DMS114 treated with DMSO at 0.1 percent for 48 hours (cell line): Measurements from ENCODE around the gene JCAD.

Experiments
- DNase-seq: peaks from one replicate; lab custom pipeline; 2025; ENCODE audit not compliant: unreplicated experiment; lab: John Stamatoyannopoulos, UW

The JCAD gene

DNA sequence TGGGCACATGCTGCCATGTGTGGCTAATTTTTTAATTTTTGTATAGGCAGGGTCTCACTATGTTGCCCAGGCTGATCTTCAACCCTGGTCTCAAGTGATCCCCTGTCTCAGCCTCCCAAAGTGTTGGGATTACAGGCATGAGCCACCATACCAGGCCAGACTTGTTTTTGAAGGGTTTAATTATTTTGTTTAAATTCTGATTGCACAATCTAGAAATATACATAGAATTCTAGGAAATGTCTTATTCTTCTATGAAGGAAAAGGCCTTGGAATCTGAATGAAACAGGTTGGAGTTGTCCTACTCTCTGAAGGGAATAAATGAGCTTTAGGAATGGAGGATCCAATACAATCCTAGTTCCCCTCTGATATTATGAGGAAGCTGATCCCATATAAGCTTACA, 15.5 kb upstream of the JCAD start:
- no peak for DNase-seq

GRCh38 chr10:30074090-30074489, 14.7 kb upstream of the JCAD start:
- no peak for DNase-seq

DNA sequence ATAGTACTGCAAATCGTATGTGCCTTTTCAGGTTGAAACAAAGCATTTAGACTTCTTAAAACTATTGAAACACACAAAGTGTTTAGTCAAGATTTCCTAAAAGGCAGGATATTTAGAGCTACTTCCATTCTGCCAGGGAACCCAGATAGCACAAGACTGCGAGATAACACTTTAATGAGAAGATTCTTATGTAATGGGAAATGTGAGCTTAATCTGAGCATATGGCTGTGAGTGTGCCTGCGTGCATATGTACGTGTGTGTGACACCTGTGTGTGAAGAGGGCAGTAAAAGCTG, 14.3 kb upstream of the JCAD start:
- DNase-seq, result no peak

GRCh38 chr10:30073045-30073766, 13.8 kb upstream of the JCAD start:
- DNase-seq, result no peak

- no peak for DNase-seq
Observed at GRCh38 chr10:30072068-30072467, 12.7 kb upstream of the JCAD start.

GRCh38 chr10:30070001-30070685, 10.8 kb upstream of the JCAD start:
- no peak for DNase-seq

DNA sequence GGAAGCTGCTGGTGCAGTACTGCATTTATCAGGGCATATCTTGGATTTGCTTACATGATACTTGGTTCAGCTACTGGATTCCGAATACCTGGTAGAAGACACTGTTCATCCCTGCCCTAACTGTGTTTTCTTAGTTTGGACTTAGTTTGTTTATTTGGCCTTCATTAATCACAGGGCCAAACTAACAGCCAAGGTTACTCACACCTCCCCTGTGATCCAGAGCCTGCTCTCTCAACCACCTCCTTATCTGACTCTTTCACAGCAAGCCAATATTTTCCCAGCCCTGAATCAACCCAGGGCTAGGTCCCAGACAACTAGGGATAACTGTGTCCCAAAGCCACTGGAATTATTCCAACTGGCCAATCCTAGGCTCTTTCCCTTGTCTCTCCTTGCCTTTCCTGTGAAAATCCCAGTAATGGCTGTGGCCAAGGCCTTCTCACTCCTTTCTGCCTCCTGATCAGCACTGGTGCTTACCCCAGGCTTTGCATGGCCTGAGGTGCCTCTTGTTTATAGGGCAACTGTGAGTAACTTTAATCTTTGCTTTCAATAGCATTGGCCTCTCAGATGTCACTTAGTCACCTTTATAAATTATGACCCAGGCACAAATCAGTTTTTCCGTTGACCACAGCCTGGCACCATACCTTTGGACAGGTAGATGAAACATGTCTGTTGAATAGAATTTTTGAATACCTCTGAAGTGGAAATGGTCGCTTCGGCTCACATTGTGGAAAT, 9.3 kb upstream of the JCAD start:
- DNase-seq, result no peak

GRCh38 chr10:30063099-30063498, 3.7 kb upstream of the JCAD start:
- DNase-seq, result no peak

DNA sequence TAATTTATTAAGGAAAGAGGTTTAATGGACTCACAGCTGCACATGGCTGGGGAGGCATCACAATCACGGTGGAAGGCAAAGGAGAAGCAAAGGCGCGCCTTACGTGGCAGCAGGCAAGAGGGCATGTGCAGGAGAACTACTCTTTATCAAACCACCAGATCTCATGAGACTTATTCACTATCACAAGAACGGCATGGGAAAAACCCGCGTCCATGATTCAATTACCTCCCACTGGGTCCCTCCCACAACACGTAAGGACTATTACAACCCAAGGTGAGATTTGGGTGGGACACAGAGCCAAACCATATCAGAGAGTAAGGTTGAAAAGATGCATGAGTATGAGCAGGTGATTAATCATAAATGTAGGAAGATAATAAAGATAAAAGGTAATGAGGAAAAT, 3.2 kb upstream of the JCAD start:
- DNase-seq, result no peak

- no peak for DNase-seq
Observed at GRCh38 chr10:30062090-30062489, 2.7 kb upstream of the JCAD start.

GRCh38 chr10:30058570-30059132, 735 bp downstream of the JCAD start:
- DNase-seq, result no peak

DNA sequence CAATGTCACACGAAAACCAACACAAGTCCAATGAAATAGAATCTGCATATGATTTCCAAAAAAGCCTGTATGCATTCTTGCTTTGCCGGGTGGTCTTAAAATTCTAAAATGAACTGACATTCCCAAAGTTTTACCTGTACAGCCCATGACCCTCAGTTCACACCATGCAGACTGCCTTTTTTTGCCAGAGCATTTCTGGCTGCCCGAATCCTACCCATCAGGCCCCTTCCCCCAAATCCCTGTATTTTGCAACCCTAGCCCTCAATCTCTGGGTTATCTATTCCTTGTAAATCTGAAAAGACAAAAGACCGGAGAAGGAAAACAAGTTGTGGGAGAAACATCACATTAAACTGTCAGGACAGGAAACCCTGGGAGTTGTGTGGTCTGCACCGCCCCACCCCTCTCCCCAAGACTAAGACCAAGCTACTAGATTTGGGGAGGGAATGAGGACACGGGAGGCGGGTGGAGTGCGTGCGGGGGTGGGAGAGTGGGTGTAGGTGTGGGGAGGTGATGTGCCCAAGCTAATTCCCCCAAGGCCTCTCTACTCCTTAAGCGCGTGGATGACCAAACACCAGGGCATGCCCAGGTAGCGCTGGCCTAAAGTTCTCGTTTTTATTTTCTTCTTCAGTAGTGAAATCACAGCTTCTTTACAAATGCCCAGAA, 1.4 kb downstream of the JCAD start:
- DNase-seq, result no peak

- DNase-seq, result no peak
Observed at GRCh38 chr10:30057421-30057841, 2.0 kb downstream of the JCAD start.

DNA sequence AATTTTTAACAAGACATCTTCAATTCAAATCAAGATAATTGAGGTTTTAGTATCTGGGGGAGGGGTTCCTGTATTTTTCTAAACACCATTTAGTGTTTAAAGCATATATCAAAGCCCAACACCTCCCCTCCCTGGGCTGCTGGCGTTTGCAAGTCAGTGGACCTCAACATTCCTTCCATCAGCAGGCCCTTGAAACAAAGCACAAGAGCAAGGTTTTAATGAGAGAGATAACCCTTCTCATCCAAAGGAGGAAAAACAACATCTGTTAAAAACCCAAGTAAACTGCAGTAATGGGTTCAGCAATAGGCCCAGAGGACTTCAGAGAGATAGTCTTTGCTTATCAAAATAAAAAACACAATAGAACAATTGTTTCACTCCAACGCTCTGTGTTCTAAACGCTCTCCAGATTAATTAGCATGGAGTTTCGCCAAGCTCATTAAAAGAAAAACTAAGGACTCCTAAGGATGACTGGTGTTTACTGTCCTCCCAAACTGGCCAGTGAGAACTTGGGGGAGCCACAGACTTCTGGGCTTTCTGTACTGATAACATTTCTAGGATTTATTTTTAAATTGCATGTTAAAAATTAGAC, 2.5 kb downstream of the JCAD start:
- DNase-seq, result no peak

- DNase-seq, result no peak
Observed at GRCh38 chr10:30056281-30056680, 3.1 kb downstream of the JCAD start.

GRCh38 chr10:30055226-30055662, 4.1 kb downstream of the JCAD start:
- no peak for DNase-seq

DNA sequence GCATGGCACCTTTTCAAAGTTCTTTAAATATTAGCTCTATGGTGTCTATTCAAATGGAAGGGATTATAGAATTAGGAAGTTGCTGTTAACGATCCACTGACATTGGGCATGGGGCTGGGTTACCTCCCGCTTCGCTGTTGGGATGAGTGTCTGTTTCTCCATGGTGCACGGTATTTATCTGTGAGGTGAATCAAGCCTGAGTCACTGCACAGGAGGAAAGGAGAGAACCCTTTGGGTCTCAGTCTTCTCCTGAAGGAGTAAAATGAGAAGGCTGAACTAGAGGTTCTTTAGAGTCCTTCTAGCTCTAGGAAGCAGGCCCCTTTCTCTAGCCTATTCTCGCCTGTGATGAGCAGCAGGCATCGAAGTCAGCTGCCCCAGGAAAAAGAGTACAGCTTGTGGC, 7.3 kb downstream of the JCAD start:
- no peak for DNase-seq

- no peak for DNase-seq
Observed at GRCh38 chr10:30051220-30051619, 8.2 kb downstream of the JCAD start.

DNA sequence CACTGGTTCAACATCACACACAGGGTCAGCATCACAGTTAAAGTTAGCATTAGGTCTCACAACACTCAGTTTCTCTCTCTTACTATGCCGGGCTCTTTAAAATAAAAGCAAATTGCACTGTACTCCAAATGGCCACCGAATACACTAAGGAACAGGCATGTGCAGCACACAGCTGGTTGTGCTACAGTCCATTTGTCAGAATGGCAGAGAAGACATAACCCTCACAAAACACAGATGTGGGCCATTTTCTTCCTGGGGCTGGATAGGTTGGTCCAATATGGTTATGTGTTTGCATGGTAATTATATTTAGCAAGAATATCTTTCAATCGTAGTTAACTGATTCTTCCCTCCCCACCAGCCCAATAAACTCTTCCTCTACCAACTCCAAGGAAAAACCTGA, 9.0 kb downstream of the JCAD start:
- DNase-seq, result no peak

DNA sequence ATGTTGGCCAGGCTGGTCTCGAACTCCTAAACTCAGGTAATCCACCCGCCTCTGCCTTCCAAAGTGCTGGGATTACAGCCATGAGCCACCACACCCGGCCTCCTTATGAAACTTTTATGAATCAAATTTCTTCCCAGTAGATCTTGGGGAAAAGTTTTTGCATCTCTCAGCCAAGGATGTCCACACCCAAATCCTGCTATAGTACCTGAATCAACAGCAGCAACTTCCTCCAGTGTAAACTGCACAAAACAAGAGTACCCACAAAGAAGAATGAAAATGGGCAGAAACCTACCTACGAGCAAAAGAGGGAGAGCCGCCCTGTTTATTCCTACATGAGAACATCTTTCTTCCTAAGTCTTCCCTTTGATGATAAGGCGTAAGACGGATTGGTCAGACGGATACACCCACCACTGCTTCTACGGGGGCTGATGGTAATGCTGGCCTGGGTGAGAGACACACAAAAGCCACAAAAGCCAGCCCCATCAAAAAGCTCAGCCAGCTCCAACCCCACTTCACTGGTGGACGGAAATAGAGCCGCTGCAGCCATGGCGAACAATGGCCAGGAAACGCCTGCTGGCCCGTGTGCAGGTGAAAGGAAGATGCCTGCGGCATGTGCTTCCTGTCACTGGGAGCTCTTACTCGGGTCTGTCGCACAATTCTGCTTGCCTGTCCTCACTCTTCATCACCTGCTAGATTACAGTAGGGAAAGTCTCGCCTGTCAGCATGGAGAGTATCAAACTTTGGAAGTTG, 10.4 kb downstream of the JCAD start:
- no peak for DNase-seq
